Nephron (organoid): ENCODE results near the gene MAST2.
"Not testable (repeated sequence)": the region's sequence is repeated elsewhere in the genome, so short reads cannot be mapped to it uniquely, and the experiment has no call there.

ENCODE experiments used
- H3K27ac Mint-ChIP-seq, 3 experiments: 2 replicates each; pipeline ENCODE4 v1.8.0; 2020; ENCODE audit warnings: mixed read lengths in 3 of 3, mild to moderate bottlenecking in 2 of 3, moderate library complexity in 1 of 3
- H3K27me3 Mint-ChIP-seq: 2 replicates; pipeline ENCODE4 v1.8.0; 2021; ENCODE audit warnings: low read depth, mild to moderate bottlenecking, moderate library complexity, mixed read lengths
- H3K36me3 Mint-ChIP-seq: 2 replicates; pipeline ENCODE4 v1.8.0; 2020; ENCODE audit warnings: low read depth, mixed read lengths
- H3K4me1 Mint-ChIP-seq: 2 replicates; pipeline ENCODE4 v1.8.0; 2020; ENCODE audit warnings: mixed read lengths
- H3K4me3 Mint-ChIP-seq, 3 experiments: 2 replicates each; pipeline ENCODE4 v1.8.0; 2020; ENCODE audit warnings: mild to moderate bottlenecking in 3 of 3, mixed read lengths in 3 of 3, moderate library complexity in 2 of 3
- H3K9me3 Mint-ChIP-seq: 2 replicates; pipeline ENCODE4 v1.8.0; 2020; ENCODE audit warnings: mixed read lengths
- CTCF ChIP-seq, 3 experiments: fragments of 200-600 bp; sonication (generic); IDR thresholded peaks; one replicate each; pipeline ENCODE4 v1.5.0; 2021; ENCODE audit warnings: antibody characterized with exemption in 3 of 3; ENCODE audit not compliant: unreplicated experiment in 3 of 3

Gene MAST2

GRCh38 chr1:46043458-46044017 lies 240.1 kb downstream of the MAST2 start:
- TF ChIP-seq CTCF (IDR thresholded peaks at IDR 0.05; ENCODE audit: unreplicated experiment in 3 of 3): no peak
- Mint-ChIP-seq H3K9me3 (no peaks in the 10 kb centered on the region), H3K27ac (peak overlapping the region in 2 of 3 experiments; percentile 4 to 31), H3K36me3 (peaks cover 61% of the 10 kb centered on the region), H3K27me3 (no peaks in the 10 kb centered on the region), H3K4me1 (peaks cover 22% of the 10 kb centered on the region), H3K4me3 (no peak overlapping the region)

- no peak overlapping the region for H3K27ac Mint-ChIP-seq
These were observed 240.7 kb downstream of the MAST2 start for GRCh38 chr1:46044116-46044515.

GRCh38 chr1:46053734-46054133 lies 250.3 kb downstream of the MAST2 start:
- no peaks in the 10 kb centered on the region for H3K4me1 Mint-ChIP-seq
- no peak for TF ChIP-seq CTCF (IDR thresholded peaks at IDR 0.05; ENCODE audit: unreplicated experiment in 3 of 3)
- no peak overlapping the region for H3K27ac Mint-ChIP-seq
- no peaks in the 10 kb centered on the region for H3K27me3 Mint-ChIP-seq
- no peak overlapping the region for H3K4me3 Mint-ChIP-seq
- H3K36me3 Mint-ChIP-seq: peaks cover 79% of the 10 kb centered on the region
- no peaks in the 10 kb centered on the region for H3K9me3 Mint-ChIP-seq

More at GRCh38 chr1:46044116-46044515, 240.7 kb downstream of the MAST2 start:
- no peak for TF ChIP-seq CTCF (IDR thresholded peaks at IDR 0.05; ENCODE audit: unreplicated experiment in 3 of 3)
- H3K4me1 Mint-ChIP-seq: peaks cover 22% of the 10 kb centered on the region
- no peak overlapping the region for H3K4me3 Mint-ChIP-seq
- no peaks in the 10 kb centered on the region for H3K27me3 Mint-ChIP-seq
- H3K36me3 Mint-ChIP-seq: peaks cover 66% of the 10 kb centered on the region
- no peaks in the 10 kb centered on the region for H3K9me3 Mint-ChIP-seq

GRCh38 chr1:46056325-46056724 lies 252.9 kb downstream of the MAST2 start:
- H3K27me3 Mint-ChIP-seq: no peaks in the 10 kb centered on the region
- H3K9me3 Mint-ChIP-seq: peaks cover 2% of the 10 kb centered on the region
- H3K36me3 Mint-ChIP-seq: peaks cover 83% of the 10 kb centered on the region
- H3K4me1 Mint-ChIP-seq: no peaks in the 10 kb centered on the region
- H3K27ac Mint-ChIP-seq: no peak overlapping the region
- TF ChIP-seq CTCF (IDR thresholded peaks at IDR 0.05; ENCODE audit: unreplicated experiment in 3 of 3): no peak
- no peak overlapping the region for H3K4me3 Mint-ChIP-seq

- peaks cover 86% of the 10 kb centered on the region for H3K36me3 Mint-ChIP-seq
- H3K9me3 Mint-ChIP-seq, H3K27ac Mint-ChIP-seq, H3K4me1 Mint-ChIP-seq, H3K4me3 Mint-ChIP-seq, H3K27me3 Mint-ChIP-seq: not testable (repeated sequence)
These were observed 253.8 kb downstream of the MAST2 start for GRCh38 chr1:46057215-46057614.

- Mint-ChIP-seq H3K4me3 (no peak overlapping the region), H3K36me3 (peaks cover 84% of the 10 kb centered on the region), H3K27ac (no peak overlapping the region), H3K27me3 (no peaks in the 10 kb centered on the region), H3K9me3 (peaks cover 2% of the 10 kb centered on the region), H3K4me1 (no peaks in the 10 kb centered on the region)
- no peak for TF ChIP-seq CTCF (IDR thresholded peaks at IDR 0.05; ENCODE audit: unreplicated experiment in 3 of 3)
These were observed 254.4 kb downstream of the MAST2 start for GRCh38 chr1:46057781-46058180.
